Testis (tissue), 2 donors: Measurements from ENCODE around the gene IPO4.

ENCODE experiments used
- CTCF ChIP-seq, 3 experiments: fragments of 450-650 bp in 2 of 3; fragments of 200-600 bp in 1 of 3; sonication (generic) in 1 of 3; IDR thresholded peaks; one replicate each; pipeline ENCODE4 v1.5.1; 2016 to 2019; ENCODE audit warnings: antibody characterized with exemption in 3 of 3, mild to moderate bottlenecking in 2 of 3, moderate library complexity in 1 of 3
- POLR2A ChIP-seq: fragments of 450-650 bp; IDR thresholded peaks from one replicate; pipeline ENCODE4 v1.6.1; 2017; ENCODE audit warnings: antibody characterized with exemption, mild to moderate bottlenecking, moderate library complexity

- TF ChIP-seq CTCF (IDR thresholded peaks at IDR 0.05) (no peak), POLR2A (no peak)
Observed at GRCh38 chr14:24198814-24199524, 10.4 kb upstream of the IPO4 start.
